ENCODE data around the gene CA6. TPM values are rescaled to one million over a fixed set of nuclear protein-coding genes. Genes with fewer than 3 reads are reported as not detected.

CA6 gene
- total RNA-seq, 2 donors from 2014 or later = not detected

GRCh38 chr1:9022773-9023172, 77.1 kb downstream of the CA6 start:
- no peaks in the 10 kb centered on the region for H3K4me1 ChIP-seq
- H3K36me3 ChIP-seq = no peaks in the 10 kb centered on the region
- H3K9me3 ChIP-seq = no peaks in the 10 kb centered on the region
- H3K27me3 ChIP-seq = no peaks in the 10 kb centered on the region
- H3K4me3 ChIP-seq = no peak overlapping the region
- DNase-seq = no peak
- no peak overlapping the region for H3K27ac ChIP-seq
- intact Hi-C loops (cut with DNase I) = no loop called here
- no peak for TF ChIP-seq CTCF (IDR thresholded peaks at IDR 0.05)
- H3K9ac ChIP-seq (ENCODE audit: low read depth in 2 of 2, low read length in 2 of 2) = no peak overlapping the region

Other genes starting within 250 kb of the CA6 start
- gene RERE, start 128.2 kb upstream of the CA6 start, total RNA-seq = 100 to 1,000 TPM in 1 of 2 donors, 10 to 100 TPM in 1; 96.0 to 105 TPM
- gene ENO1, start 67.2 kb upstream of the CA6 start, total RNA-seq = 1,000 to 10,000 TPM in 1 of 2 donors, 100 to 1,000 TPM in 1; 982 to 1,067 TPM
- gene SLC2A7, start 80.6 kb downstream of the CA6 start, total RNA-seq = not detected
- 1 to 10 TPM; 1.8 to 4.9 TPM for gene SLC2A5, start 123.8 kb downstream of the CA6 start, total RNA-seq
- gene GPR157, start 183.2 kb downstream of the CA6 start, total RNA-seq = 10 to 100 TPM; 12.2 to 15.9 TPM

Data from colonic mucosa (tissue), 4 donors.